SK-MEL-5 (cell line): ENCODE data around the gene ZNF148. TPM values are rescaled to one million over a fixed set of nuclear protein-coding genes. Genes with fewer than 3 reads are reported as not detected.

ENCODE experiments used
- DNase-seq: peaks from one replicate; pipeline ENCODE4 v3.0.0-alpha.2; 2016; ENCODE audit warnings: low read depth, low spot score
- in situ Hi-C: cut with HindIII; loops from 2 replicates; pipeline ENCODE4 v1.10.0; 2016; ENCODE audit warnings: low sequenced_read_pairs, high pct_unique_total_duplicates, low pct_unique_long_range_greater_than_20kb
- total RNA-seq: library from RNA; depleted of rRNA; stranded (reverse); fragments of >200 nt; shearing (Covaris generic); gene quantifications from 2 replicates; pipeline ENCODE4 v1.2.3, GENCODE V29; 2014

Gene ZNF148
- total RNA-seq, 1 experiment from 2014 or later, result 25.8 TPM

GRCh38 chr3:125381314-125381713 is 6.2 kb upstream of the ZNF148 start:
- DNase-seq, result no peak
- in situ Hi-C loops, result no loop called here

GRCh38 chr3:125379483-125379882 is 4.4 kb upstream of the ZNF148 start:
- DNase-seq, result no peak
- in situ Hi-C loops, result no loop called here

GRCh38 chr3:125378762-125379161 is 3.6 kb upstream of the ZNF148 start:
- DNase-seq, result no peak
- in situ Hi-C loops, result no loop called here

- DNase-seq, result no peak
- in situ Hi-C loops, result no loop called here
These were observed 990 bp upstream of the ZNF148 start for GRCh38 chr3:125375950-125376679.

GRCh38 chr3:125374501-125374995 is 577 bp downstream of the ZNF148 start:
- in situ Hi-C loops, result no loop called here

GRCh38 chr3:125367403-125368230 is 7.5 kb downstream of the ZNF148 start:
- in situ Hi-C loops, result no loop called here
- DNase-seq, result no peak

More at GRCh38 chr3:125374501-125374995, 577 bp downstream of the ZNF148 start:
- DNase-seq, result peak; percentile 35

GRCh38 chr3:125366132-125366531 is 9.0 kb downstream of the ZNF148 start:
- DNase-seq, result no peak
- in situ Hi-C loops, result no loop called here

- DNase-seq, result no peak
- in situ Hi-C loops, result no loop called here
These were observed 15.4 kb downstream of the ZNF148 start for GRCh38 chr3:125359700-125360099.

- no peak for DNase-seq
- in situ Hi-C loops, result no loop called here
These were observed 16.2 kb downstream of the ZNF148 start for GRCh38 chr3:125358923-125359322.

- in situ Hi-C loops, result no loop called here
- no peak for DNase-seq
These were observed 17.3 kb downstream of the ZNF148 start for GRCh38 chr3:125357837-125358236.

GRCh38 chr3:125357032-125357658 is 18.0 kb downstream of the ZNF148 start:
- no peak for DNase-seq
- in situ Hi-C loops, result no loop called here

- DNase-seq, result no peak
- in situ Hi-C loops, result no loop called here
These were observed 18.7 kb downstream of the ZNF148 start for GRCh38 chr3:125356140-125357026.

GRCh38 chr3:125353659-125354058 is 21.5 kb downstream of the ZNF148 start:
- in situ Hi-C loops, result no loop called here
- DNase-seq, result no peak

- in situ Hi-C loops, result no loop called here
- DNase-seq, result no peak
These were observed 22.0 kb downstream of the ZNF148 start for GRCh38 chr3:125353128-125353527.

GRCh38 chr3:125351814-125352456 is 23.2 kb downstream of the ZNF148 start:
- in situ Hi-C loops, result no loop called here
- DNase-seq, result no peak

GRCh38 chr3:125351152-125351551 is 24.0 kb downstream of the ZNF148 start:
- no peak for DNase-seq
- in situ Hi-C loops, result no loop called here

- in situ Hi-C loops, result no loop called here
- DNase-seq, result no peak
These were observed 24.5 kb downstream of the ZNF148 start for GRCh38 chr3:125350597-125350996.
